Prostate gland (tissue), 2 donors: ENCODE data around the gene CACFD1.

Experiments
- CTCF ChIP-seq, 4 experiments: fragments of 200-600 bp in 2 of 4; fragments of 450-650 bp in 2 of 4; sonication (generic) in 2 of 4; IDR thresholded peaks; 1 replicate in 3 of 4; 2 replicates in 1 of 4; pipeline ENCODE4 v1.5.1; 2016 to 2019; ENCODE audit warnings: antibody characterized with exemption in 4 of 4, mild to moderate bottlenecking in 2 of 4, moderate library complexity in 2 of 4
- POLR2AphosphoS5 ChIP-seq: sonication (generic); formaldehyde crosslinking; IDR thresholded peaks from one replicate; pipeline ENCODE4 v1.6.1; 2017; ENCODE audit warnings: antibody characterized with exemption

GRCh38 chr9:133519693-133520092, 59.9 kb downstream of the CACFD1 start:
- TF ChIP-seq POLR2AphosphoS5 = peak; percentile 30
- no peak for TF ChIP-seq CTCF (IDR thresholded peaks at IDR 0.05)
